Uterus (tissue), 2 donors: Measurements from ENCODE around the gene PPP3CA.

Experiments used
- CTCF ChIP-seq, 4 experiments: fragments of 200-600 bp in 2 of 4; fragments of 450-650 bp in 2 of 4; sonication (generic) in 2 of 4; IDR thresholded peaks; one replicate each; pipeline ENCODE4 v1.5.1; 2016 to 2019; ENCODE audit warnings: antibody characterized with exemption in 4 of 4, mild to moderate bottlenecking in 2 of 4, moderate library complexity in 1 of 4
- POLR2A ChIP-seq, 2 donors: fragments of 450-650 bp; IDR thresholded peaks; one replicate each; pipeline ENCODE4 v1.6.1; 2016; ENCODE audit warnings: antibody characterized with exemption in 2 of 2, mild to moderate bottlenecking in 1 of 2, moderate library complexity in 1 of 2

GRCh38 chr4:101262683-101263082 lies 84.6 kb downstream of the PPP3CA start:
- no peak for TF ChIP-seq CTCF (IDR thresholded peaks at IDR 0.05)
- TF ChIP-seq POLR2A (IDR thresholded peaks at IDR 0.05), result no peak
